ENCODE data around the gene NFATC3.

- no peak for TF ChIP-seq CTCF (conservative IDR thresholded peaks at IDR 0.05)
- TF ChIP-seq EZH2 (IDR thresholded peaks at IDR 0.05; ENCODE audit: low read depth), result no peak
These were observed 9.2 kb upstream of the NFATC3 start for GRCh38 chr16:68075980-68076379.

All from PC-9 (cell line).